Lung microvascular endothelial cell (primary cell): ENCODE measurements around the gene BHLHA9. TPM values are rescaled to one million over a fixed set of nuclear protein-coding genes. Genes with fewer than 3 reads are reported as not detected.
"Not testable (repeated sequence)": the region's sequence is repeated elsewhere in the genome, so short reads cannot be mapped to it uniquely, and the experiment has no call there.

Experiments used
- DNase-seq, 2 donors: peaks; one replicate each; pipeline versions ENCODE4 v3.0.0 to v3.0.0-alpha.2; 2010; ENCODE audit warnings: low read depth in 2 of 2
- total RNA-seq: library from RNA; depleted of rRNA; stranded (reverse); fragments of >200 nt; gene quantifications from 2 replicates; pipeline ENCODE4 v1.2.1, GENCODE V29; 2014

The BHLHA9 gene
- total RNA-seq, 1 donor from 2014 or later = not detected

DNA sequence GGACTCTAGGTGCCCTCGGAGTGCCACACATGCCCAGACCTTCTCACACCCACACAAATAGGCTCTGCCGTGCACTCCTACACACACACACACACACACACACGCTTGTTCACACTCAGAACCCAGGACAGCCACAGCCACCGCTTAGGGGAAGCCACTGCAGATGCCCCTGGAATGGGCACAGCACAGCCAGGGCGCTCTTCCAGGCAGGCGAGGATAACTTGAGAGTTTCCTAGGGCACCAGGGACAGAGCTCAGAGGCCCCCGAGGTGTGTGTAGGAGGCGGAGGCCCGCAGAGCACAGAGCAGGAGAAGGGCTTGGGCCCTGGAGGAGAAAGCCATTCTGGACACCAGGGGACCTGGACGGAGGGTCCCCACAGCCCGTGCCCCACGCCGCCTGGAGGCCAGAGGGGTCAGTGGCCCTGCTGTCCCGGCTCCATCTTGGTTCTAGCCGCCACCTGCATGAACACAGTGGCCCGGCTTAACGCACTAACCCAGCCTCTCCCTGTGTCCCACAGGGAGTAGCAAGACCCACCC is 30.2 kb downstream of the BHLHA9 start:
- no peak for DNase-seq

- DNase-seq = no peak
Measured at GRCh38 chr17:1301546-1301945, 31.3 kb downstream of the BHLHA9 start.

GRCh38 chr17:1302761-1303160 is 32.5 kb downstream of the BHLHA9 start:
- no peak for DNase-seq

- DNase-seq = no peak
Measured at GRCh38 chr17:1304522-1304921, 34.3 kb downstream of the BHLHA9 start.

GRCh38 chr17:1304962-1305563 is 34.8 kb downstream of the BHLHA9 start:
- DNase-seq = no peak

DNA sequence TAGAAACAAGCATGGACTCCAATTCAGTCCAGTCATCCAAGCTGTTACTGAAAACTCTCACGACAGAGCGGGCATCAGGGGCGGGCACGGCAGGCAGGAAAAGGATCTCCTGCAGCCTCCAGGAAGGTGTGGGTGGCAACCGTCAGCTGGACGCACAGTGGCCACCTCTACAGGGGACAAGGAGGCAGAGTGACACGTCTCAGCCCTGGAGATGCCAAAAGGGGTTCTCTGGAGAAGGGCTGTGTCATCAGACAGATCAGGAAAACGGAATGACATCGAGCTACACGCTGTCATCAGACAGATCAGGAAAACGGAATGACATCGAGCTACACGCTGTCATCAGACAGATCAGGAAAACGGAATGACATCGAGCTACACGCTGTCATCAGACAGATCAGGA is 37.6 kb downstream of the BHLHA9 start:
- DNase-seq = not testable (repeated sequence)

DNA sequence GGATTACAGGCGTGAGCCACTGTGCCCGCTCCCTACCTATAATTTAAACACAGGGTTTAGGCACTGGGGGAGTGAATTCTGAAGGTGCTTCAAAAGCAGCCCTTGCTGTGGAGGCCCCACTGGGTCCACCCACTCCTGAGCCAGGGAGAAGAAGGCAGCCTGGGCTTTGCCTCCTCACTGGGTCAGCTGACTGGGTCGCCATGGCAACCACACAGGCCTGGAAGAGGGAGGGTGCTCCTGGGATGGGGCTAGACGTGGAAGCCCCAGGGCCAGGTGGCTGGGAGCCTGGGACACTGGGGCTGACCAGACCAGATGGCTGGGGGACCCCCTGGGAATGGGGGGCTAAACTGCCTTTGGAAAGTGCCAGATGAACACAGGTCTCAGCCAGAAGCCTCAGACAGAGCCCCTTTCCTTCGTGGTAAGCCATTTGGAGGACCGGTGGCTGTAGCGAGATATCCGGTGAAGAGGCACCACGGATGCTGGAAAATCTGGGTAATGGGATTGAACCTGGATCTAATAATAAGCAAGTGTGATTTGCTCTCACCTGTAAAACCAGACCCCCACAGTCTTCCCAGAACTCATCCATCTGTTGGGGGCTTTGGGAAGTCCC is 42.1 kb downstream of the BHLHA9 start:
- no peak for DNase-seq

DNA sequence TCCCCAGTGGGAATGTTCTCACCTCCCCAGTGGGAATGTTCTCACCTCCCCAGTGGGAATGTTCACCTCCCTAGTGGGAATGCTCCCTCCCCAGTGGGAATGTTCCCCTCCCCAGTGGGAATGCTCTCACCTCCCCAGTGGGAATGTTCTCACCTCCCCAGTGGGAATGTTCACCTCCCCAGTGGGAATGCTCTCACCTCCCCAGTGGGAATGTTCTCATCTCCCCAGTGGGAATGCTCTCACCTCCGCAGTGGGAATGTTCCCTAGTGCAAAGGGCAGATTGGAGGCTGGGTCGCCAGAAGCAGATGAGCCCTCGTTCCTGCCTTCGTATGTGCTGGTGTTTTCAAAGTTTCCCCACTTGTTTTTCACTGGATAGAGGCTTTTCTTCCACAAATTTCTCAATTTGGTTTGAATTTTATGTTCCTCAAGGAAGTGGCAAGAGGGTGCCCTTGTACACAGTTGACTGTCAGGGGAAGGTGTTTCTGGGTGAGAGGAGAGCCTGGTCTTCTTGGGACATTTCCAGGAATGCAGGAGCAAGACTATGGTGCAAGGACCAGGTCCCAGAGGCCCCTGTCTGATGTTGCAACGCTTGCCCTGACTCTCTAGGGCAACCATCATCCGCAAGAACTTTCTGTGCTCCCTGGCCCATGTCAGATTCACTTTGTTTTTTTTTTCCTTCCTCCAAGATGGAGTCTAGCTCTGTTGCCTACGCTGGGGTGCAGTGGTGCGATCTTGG is 43.2 kb downstream of the BHLHA9 start:
- DNase-seq = no peak

DNA sequence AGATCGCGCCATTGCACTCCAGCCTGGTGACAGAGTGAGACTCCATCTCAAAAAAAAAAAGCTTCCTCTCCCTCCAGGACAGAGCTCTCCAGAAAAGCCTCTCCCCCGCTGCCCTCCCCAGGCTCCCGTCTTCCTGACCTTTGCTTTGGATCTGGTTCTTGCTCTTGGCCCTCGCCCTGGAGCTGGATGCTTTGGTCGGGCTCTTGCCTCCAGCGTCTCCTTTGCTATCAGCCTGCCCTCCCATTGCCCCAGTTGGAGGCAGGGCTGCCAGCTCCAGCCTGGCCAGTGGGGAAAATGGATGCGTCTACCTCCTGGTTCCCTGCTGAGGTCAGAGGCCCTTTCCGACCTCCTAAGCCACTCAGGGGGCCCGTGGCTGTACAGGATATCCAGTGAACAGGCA is 45.2 kb downstream of the BHLHA9 start:
- no peak for DNase-seq

GRCh38 chr17:1315891-1316403 is 45.7 kb downstream of the BHLHA9 start:
- no peak for DNase-seq

Other genes with a start within 250 kb of the BHLHA9 start
- gene ABR, start 90.5 kb upstream of the BHLHA9 start, total RNA-seq = 24.8 and 33.8 TPM in 2 replicates
- not detected in 2 replicates for gene TRARG1, start 9.2 kb downstream of the BHLHA9 start, total RNA-seq
- gene YWHAE, start 129.8 kb downstream of the BHLHA9 start, total RNA-seq = 302 and 318 TPM in 2 replicates
- 81.7 and 95.8 TPM in 2 replicates for gene CRK, start 185.8 kb downstream of the BHLHA9 start, total RNA-seq
- gene MYO1C, start 222.2 kb downstream of the BHLHA9 start, total RNA-seq = 113 and 134 TPM in 2 replicates
- 47.3 and 47.8 TPM in 2 replicates for gene INPP5K, start 246.2 kb downstream of the BHLHA9 start, total RNA-seq